Right renal cortex interstitium (tissue), 3 donors: ENCODE results near the gene DHX57. TPM values are rescaled to one million over a fixed set of nuclear protein-coding genes. Genes with fewer than 3 reads are reported as not detected.
"Not testable (repeated sequence)": the region's sequence is repeated elsewhere in the genome, so short reads cannot be mapped to it uniquely, and the experiment has no call there.

Source experiments
- DNase-seq, 3 donors: peaks; one replicate each; pipeline ENCODE4 v3.0.0-alpha.2; 2013; ENCODE audit warnings: low read depth in 3 of 3, low spot score in 2 of 3
- polyA plus RNA-seq, 3 donors: library from polyadenylated mRNA; unstranded; fragments of 120-200 nt; gene quantifications; one replicate each; pipeline ENCODE4 v1.2.1, GENCODE V29; 2013; ENCODE audit not compliant: insufficient read length in 3 of 3

DHX57 gene
- polyA plus RNA-seq, 3 donors: 31.1 to 43.1 (median 42.1) TPM

DNA sequence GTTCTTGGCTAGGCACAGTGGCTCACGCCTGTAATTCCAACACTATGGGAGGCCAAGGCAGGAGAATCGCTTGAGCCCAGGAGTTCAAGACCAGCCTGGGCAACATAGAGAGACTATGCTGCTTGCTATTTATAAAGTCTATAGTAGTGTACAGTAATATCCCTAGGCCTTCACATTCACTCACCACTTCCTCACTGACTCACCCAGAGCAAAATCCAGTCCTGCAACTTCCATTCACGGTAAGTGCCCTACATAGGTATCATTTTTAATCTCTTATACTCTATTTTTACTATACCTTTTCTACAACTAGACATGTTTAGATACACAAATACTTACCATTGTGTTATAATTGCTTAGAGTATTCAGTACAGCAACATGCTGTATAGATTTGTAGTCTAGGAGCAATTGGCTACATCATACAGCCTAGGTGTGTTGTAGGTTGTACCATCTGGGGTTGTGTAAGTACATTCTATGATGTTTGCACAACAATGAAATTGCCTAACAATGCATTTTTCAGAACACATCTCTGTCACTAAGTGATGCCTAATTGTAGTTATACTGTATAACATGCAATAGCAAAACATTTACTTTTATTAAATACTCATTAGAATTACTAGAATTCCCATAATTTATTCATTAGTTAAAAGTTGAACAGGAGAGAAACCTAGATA lies 8.8 kb downstream of the DHX57 start:
- DNase-seq: no peak

GRCh38 chr2:38863061-38863695 lies 12.6 kb downstream of the DHX57 start:
- DNase-seq: no peak

DNA sequence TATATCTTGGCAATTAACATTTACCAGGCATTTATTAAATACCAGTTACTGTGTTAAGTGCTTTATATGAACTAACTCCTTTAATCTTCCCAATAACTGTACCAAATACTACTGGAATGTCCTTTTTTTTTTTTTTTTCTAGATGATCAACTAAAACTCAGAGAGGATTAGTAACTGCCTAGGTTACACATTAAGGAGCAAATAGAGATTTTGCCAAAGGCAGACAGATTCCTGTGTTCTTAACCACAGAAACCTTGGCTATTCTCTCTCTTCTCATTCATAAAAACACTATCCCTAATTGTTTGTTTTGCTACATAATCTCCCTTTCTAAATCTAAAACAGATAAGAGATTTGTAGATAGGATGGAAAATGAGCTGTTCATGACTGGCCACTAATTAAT lies 13.3 kb downstream of the DHX57 start:
- no peak for DNase-seq

DNA sequence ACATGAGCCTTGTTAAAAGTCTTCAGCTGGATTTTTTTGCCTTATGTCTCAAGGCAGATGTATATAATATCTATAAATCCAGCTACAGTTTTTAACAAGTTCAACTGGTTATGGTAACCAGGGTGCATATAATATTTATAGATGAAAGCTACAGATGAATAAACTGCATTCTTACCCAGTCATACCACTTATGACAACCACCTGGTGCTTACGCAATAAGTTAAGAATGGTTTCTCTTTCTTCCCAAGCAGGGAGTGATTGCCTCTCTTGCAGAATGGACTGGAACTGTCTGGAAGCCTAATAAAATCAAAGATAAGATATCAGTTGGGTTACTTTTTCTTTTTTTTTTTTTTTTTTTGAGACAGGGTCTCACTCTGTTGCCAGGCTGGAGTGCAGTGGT lies 19.6 kb downstream of the DHX57 start:
- DNase-seq: no peak

- no peak for DNase-seq
Measured at GRCh38 chr2:38850045-38850444, 25.7 kb downstream of the DHX57 start.

- no peak for DNase-seq
Measured at GRCh38 chr2:38836791-38837190, 38.9 kb downstream of the DHX57 start.

DNA sequence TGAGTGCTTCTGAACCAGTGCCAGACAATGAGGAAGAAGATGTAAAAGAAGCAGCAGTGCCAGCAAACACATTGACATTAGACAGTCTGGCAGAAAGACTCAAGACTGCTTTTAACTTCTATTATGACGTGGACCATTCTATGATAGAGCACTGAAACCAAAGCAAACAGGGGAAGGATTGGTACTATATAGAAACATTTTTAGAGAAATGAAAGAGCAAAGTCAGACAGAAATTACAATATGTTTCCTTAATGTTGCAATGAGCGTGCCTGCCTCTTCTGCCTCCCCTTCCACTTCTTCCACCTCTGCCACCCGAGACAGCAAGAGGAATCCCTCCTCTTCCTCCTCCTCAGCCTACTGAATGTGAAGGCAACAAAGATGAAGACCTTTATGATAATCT lies 39.7 kb downstream of the DHX57 start:
- DNase-seq: no peak

- no peak for DNase-seq
Measured at GRCh38 chr2:38835015-38835601, 40.6 kb downstream of the DHX57 start.

- DNase-seq: no peak
Measured at GRCh38 chr2:38830526-38831159, 45.1 kb downstream of the DHX57 start.

- DNase-seq: no peak
Measured at GRCh38 chr2:38829971-38830370, 45.8 kb downstream of the DHX57 start.

DNA sequence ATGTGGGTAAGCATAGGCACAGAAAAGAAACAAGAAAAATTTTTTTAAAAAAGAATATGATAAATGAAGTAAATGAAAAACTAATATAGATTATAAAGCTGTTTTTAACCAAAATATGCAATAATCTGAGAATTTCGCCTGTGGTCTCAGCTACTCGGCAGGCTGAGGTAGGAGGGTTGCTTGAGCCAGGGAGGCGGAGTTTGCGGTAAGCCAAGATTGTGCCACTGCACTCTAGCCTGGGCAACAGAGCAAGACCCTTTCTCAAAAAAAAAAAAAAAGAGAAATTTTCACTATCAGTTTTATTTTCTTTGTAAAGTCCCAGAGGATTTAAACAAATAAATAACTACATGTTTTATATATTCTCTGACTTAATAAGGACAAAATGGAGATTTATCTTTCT lies 47.3 kb downstream of the DHX57 start:
- no peak for DNase-seq

GRCh38 chr2:38827539-38828145 lies 48.1 kb downstream of the DHX57 start:
- DNase-seq: not testable (repeated sequence)

DNA sequence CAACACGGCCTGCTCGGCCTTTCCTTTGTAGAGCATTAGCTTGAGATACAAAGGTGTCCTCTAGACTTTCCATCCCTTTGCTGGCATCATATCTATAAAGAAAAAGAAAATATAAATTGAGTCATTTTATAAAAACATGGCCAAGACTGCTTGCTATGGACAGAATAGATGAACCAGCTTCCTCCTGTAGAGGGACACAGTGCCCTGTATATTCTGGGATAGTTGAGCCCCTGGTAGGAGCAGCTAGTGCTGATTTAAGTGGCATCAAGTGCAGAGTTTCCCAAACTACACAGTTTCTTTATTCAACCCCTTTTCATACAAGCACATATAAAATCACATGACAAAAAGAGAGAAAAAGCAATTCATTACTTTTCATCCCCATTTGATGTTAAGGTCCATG lies 49.8 kb downstream of the DHX57 start:
- no peak for DNase-seq

DNA sequence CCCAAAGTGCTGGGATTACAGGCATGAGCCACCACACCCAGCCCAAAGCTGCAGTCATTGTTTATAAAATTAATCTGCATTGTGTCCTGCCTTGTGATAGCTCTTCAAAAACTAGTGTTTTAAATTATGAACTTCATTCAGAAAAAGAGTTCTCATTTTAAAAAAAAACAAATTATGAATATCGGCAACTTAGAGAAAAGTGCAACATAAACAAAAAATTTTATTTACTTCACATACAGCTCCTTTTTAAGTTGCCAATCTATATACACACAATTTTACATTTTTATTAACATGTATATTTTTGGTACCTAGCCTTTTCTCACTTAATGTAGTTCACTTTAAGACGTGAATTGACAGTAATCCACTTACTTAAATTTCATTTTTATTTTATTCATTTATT lies 50.8 kb downstream of the DHX57 start:
- DNase-seq: no peak

DNA sequence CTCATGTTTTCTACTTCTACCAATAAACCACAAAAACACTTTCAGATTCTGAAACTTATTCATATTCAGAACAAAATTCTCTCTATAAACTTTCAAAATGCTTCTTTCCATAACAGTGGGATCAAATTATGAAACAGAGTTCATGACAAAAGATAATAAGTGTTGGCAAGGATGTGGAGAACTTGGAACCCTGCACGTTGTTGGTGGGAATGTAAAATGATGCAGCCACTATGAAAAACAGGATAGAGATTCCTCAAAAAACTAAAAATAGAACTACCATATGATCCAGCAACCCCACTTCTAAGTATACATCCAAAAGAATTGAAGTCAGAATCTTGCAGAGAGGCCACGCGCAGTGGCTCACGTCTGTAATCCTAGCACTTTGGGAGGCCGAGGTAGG lies 52.3 kb downstream of the DHX57 start:
- DNase-seq: no peak

DNA sequence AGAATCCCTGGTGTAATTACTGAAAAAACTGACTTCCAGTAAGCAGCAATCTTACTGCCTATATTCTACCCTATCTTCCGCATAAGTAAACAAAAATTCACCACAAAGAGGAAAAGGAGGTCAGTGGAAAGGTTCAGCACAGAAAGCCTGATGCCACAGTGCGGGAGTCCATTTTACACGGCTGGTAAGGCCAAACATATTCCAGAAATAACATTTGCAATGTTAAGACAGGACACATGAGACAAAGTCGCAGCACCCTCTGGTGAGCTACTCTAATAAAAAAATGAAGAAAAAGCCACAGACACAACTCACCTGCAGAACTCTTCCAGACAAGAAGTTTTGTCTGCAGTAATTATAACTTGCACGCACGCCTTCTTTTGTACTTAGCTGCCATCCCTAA lies 57.2 kb downstream of the DHX57 start:
- no peak for DNase-seq

- DNase-seq: no peak
Measured at GRCh38 chr2:38815936-38816335, 59.8 kb downstream of the DHX57 start.

- no peak for DNase-seq
Measured at GRCh38 chr2:38810488-38810887, 65.2 kb downstream of the DHX57 start.

GRCh38 chr2:38808677-38809076 lies 67.1 kb downstream of the DHX57 start:
- no peak for DNase-seq

DNA sequence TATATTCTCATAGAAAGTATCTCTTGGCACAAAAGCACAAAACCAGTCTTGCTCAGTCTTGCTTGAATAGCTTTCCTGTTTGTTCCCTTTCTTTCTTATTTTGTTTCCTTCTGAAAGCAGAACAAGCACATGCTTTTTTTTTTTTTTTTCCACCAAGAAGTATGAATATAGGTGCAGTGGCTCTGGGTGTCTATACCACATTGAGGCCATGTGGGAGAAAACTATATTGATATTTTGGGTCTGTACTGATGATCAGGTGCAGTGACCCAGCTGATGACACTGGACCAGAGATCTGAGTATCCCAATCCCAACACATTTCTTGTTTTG lies 69.0 kb downstream of the DHX57 start:
- no peak for DNase-seq

DNA sequence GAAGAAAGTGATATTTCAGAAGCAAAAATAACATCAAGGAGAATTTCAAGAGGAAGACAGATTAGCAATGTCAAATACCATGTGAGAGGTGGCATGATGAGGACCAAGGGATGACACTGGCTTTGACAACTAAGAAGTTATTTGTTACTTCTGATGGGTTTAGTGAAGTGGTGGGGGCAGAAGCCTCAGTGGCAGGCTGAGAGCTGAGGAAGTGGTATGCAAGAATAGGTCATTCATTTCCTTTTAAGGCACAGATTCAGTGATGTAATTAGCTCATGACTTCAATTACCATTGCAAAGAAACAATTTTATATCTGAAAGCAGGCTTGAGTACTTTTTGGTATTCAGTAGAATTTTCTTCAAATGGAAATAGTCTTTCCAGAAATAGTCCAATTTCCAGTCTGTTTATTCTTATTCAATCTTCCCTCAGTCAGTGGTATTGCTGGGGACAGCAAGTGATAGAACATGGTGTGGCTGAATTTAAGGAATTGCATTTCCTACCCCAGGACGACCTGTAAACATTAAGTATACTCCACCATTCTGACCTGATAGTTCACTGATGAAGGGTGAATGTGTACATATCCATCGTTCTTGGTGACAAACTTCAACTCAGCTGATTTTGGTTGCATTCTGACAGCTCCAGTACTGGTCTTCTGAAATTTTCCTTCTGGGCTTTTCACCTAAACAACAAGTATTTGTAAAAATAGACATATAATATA lies 69.6 kb downstream of the DHX57 start:
- no peak for DNase-seq
